Neural crest cell (in vitro differentiated cells): ENCODE measurements around the gene NUP214. TPM values are rescaled to one million over a fixed set of nuclear protein-coding genes. Genes with fewer than 3 reads are reported as not detected.

Source experiments
- DNase-seq: peaks from one replicate; pipeline ENCODE4 v3.0.0; 2021; ENCODE audit warnings: low read depth, mixed read lengths, low spot score
- H3K27ac Mint-ChIP-seq: one replicate; pipeline ENCODE4 v1.8.0; 2021; ENCODE audit warnings: mild to moderate bottlenecking, mixed read lengths; ENCODE audit not compliant: unreplicated experiment
- H3K27me3 Mint-ChIP-seq: 2 replicates; pipeline ENCODE4 v1.8.0; 2021; ENCODE audit warnings: low read depth, mild to moderate bottlenecking, mixed read lengths
- H3K36me3 Mint-ChIP-seq: 2 replicates; pipeline ENCODE4 v1.8.0; 2021; ENCODE audit warnings: low read depth, mild to moderate bottlenecking, mixed read lengths
- H3K4me1 Mint-ChIP-seq: 2 replicates; pipeline ENCODE4 v1.8.0; 2021; ENCODE audit warnings: mixed read lengths
- H3K4me3 Mint-ChIP-seq: one replicate; pipeline ENCODE4 v1.8.0; 2021; ENCODE audit warnings: mild to moderate bottlenecking, mixed read lengths
- H3K9me3 Mint-ChIP-seq: 2 replicates; pipeline ENCODE4 v1.8.0; 2021; ENCODE audit warnings: mixed read lengths
- CTCF ChIP-seq: fragments of 200-600 bp; sonication (generic); conservative IDR thresholded peaks from 2 replicates; pipeline ENCODE4 v1.5.0; 2021; ENCODE audit warnings: antibody characterized with exemption, mild to moderate bottlenecking
- total RNA-seq: library from RNA; stranded (reverse); gene quantifications from 2 replicates; pipeline ENCODE4 v1.2.1, GENCODE V29; 2021

Gene NUP214
- total RNA-seq, 1 donor from 2014 or later, result 77.9 TPM

GRCh38 chr9:131161585-131161984, 36.2 kb downstream of the NUP214 start:
- no peak for TF ChIP-seq CTCF
- H3K4me3 Mint-ChIP-seq, result no peak overlapping the region
- peaks cover 8% of the 10 kb centered on the region for H3K36me3 Mint-ChIP-seq
- H3K27ac Mint-ChIP-seq, result no peak overlapping the region
- no peaks in the 10 kb centered on the region for H3K9me3 Mint-ChIP-seq
- no peaks in the 10 kb centered on the region for H3K4me1 Mint-ChIP-seq
- DNase-seq, result no peak
- H3K27me3 Mint-ChIP-seq, result no peaks in the 10 kb centered on the region

GRCh38 chr9:131162886-131163285, 37.5 kb downstream of the NUP214 start:
- Mint-ChIP-seq H3K9me3 (no peaks in the 10 kb centered on the region), H3K4me3 (no peak overlapping the region), H3K27ac (no peak overlapping the region), H3K36me3 (peaks cover 5% of the 10 kb centered on the region), H3K27me3 (no peaks in the 10 kb centered on the region), H3K4me1 (no peaks in the 10 kb centered on the region)
- DNase-seq, result no peak
- no peak for TF ChIP-seq CTCF

GRCh38 chr9:131165523-131165922, 40.1 kb downstream of the NUP214 start:
- H3K9me3 Mint-ChIP-seq, result no peaks in the 10 kb centered on the region
- H3K4me3 Mint-ChIP-seq, result no peak overlapping the region
- TF ChIP-seq CTCF, result no peak
- no peak overlapping the region for H3K27ac Mint-ChIP-seq
- no peaks in the 10 kb centered on the region for H3K4me1 Mint-ChIP-seq
- no peaks in the 10 kb centered on the region for H3K27me3 Mint-ChIP-seq
- no peak for DNase-seq
- H3K36me3 Mint-ChIP-seq, result peaks cover 3% of the 10 kb centered on the region

- no peak for TF ChIP-seq CTCF
- no peak for DNase-seq
- H3K4me3 Mint-ChIP-seq, result no peak overlapping the region
- no peaks in the 10 kb centered on the region for H3K27me3 Mint-ChIP-seq
- H3K9me3 Mint-ChIP-seq, result no peaks in the 10 kb centered on the region
- no peak overlapping the region for H3K27ac Mint-ChIP-seq
- no peaks in the 10 kb centered on the region for H3K4me1 Mint-ChIP-seq
- H3K36me3 Mint-ChIP-seq, result peaks cover 12% of the 10 kb centered on the region
Observed at GRCh38 chr9:131167146-131167692, 41.8 kb downstream of the NUP214 start.

- H3K27ac Mint-ChIP-seq, result no peak overlapping the region
- no peaks in the 10 kb centered on the region for H3K9me3 Mint-ChIP-seq
- H3K4me1 Mint-ChIP-seq, result no peaks in the 10 kb centered on the region
- no peak for DNase-seq
- TF ChIP-seq CTCF, result no peak
- H3K4me3 Mint-ChIP-seq, result no peak overlapping the region
- H3K27me3 Mint-ChIP-seq, result no peaks in the 10 kb centered on the region
- H3K36me3 Mint-ChIP-seq, result peaks cover 16% of the 10 kb centered on the region
Observed at GRCh38 chr9:131167936-131168335, 42.5 kb downstream of the NUP214 start.
